Heart right ventricle (tissue), 12 donors: ENCODE results near the gene ZNF888. TPM values are rescaled to one million over a fixed set of nuclear protein-coding genes. Genes with fewer than 3 reads are reported as not detected.

Experiments used
- polyA plus RNA-seq, 2 donors: library from polyadenylated mRNA; stranded (reverse); fragments of 200-250 nt; gene quantifications; one replicate each; pipeline ENCODE4 v1.2.3, GENCODE V29; 2013
- total RNA-seq, 10 donors: library from RNA; stranded (reverse); fragmentation: NEBNext Ultra II Directional in 3 of 10; extraction: Animal tissue kit (Norgen Biotek cat#: 25700) in 3 of 10; gene quantifications; one replicate each; pipeline versions ENCODE4 v1.2.1 to v1.2.4, GENCODE V29; 2021 to 2023
- donor health status: ischemic (EF 13 %, LVEDD 7.1; RV severe dilation, severe dysfunction).
- donor health status: healthy with polysubstance abuse.
- donor health status: DM: no; HTN: yes; CAD: no.
- donor health status: DM: no; HTN: no; CAD: no.
- donor health status: ischemic (EF 25% LVEDD 6.9; RV normal size, moderate dysfunction).
- donor health status: ischemic (EF 25% LVEDD 5.7; RV mildly dilated, moderate dysfunction).
- donor health status: healthy.
- donor health status: nonischemic (EF 11% LVEDD 7.7; RV severe dilation, severe dysfunction).
- donor health status: DM: yes; HTN: yes; CAD: no.
- donor health status: PGD.
- donor health status: ischemic (EF 29% LVEDD 5.4; RV normal size, mild dysfunction).
- donor health status: nonischemic (EF 23%, LVEDD 6.1; RV moderate dilation, normal function).

ZNF888 gene
- total and polyA plus RNA-seq, 12 donors = 0.70 to 2.3 (median 1.4) TPM

Other genes with a start within 250 kb of the ZNF888 start
- gene ZNF611, start 188.4 kb downstream of the ZNF888 start, total RNA-seq = 1 to 10 TPM; 7.0 to 9.8 (median 7.7) TPM
- gene ZNF611, start 188.4 kb downstream of the ZNF888 start, polyA plus RNA-seq = 1 to 10 TPM; 2.3 to 5.8 TPM
- gene ZNF600, start 136.6 kb downstream of the ZNF888 start, total RNA-seq = 1 to 10 TPM; 1.5 to 4.0 (median 2.5) TPM
- 1 to 10 TPM; 1.7 to 6.9 TPM for gene ZNF600, start 136.6 kb downstream of the ZNF888 start, polyA plus RNA-seq
- 10 to 100 TPM in 3 of 10 donors, 1 to 10 TPM in 7; 3.6 to 11.4 (median 9.4) TPM for gene ZNF28, start 101.8 kb downstream of the ZNF888 start, total RNA-seq
- 1 to 10 TPM; 1.4 to 2.9 TPM for gene ZNF28, start 101.8 kb downstream of the ZNF888 start, polyA plus RNA-seq
- gene ZNF468, start 65.8 kb downstream of the ZNF888 start, total RNA-seq = 10 to 100 TPM in 3 of 10 donors, 1 to 10 TPM in 7; 6.1 to 12.7 (median 9.2) TPM
- 1 to 10 TPM; 5.3 to 9.1 TPM for gene ZNF468, start 65.8 kb downstream of the ZNF888 start, polyA plus RNA-seq
- gene ZNF320, start 25.8 kb downstream of the ZNF888 start, total RNA-seq = 10 to 100 TPM in 1 of 10 donors, 1 to 10 TPM in 9; 6.3 to 16.3 (median 7.6) TPM
- 10 to 100 TPM in 1 of 2 donors, 1 to 10 TPM in 1; 2.7 to 10.0 TPM for gene ZNF320, start 25.8 kb downstream of the ZNF888 start, polyA plus RNA-seq
- 10 to 100 TPM in 1 of 10 donors, 1 to 10 TPM in 9; 3.8 to 11.8 (median 5.6) TPM for gene ZNF816, start 39.5 kb upstream of the ZNF888 start, total RNA-seq
- gene ZNF816, start 39.5 kb upstream of the ZNF888 start, polyA plus RNA-seq = 1 to 10 TPM; 1.6 to 1.9 TPM
- gene ERVV-1, start 90.5 kb upstream of the ZNF888 start, total RNA-seq = under 1 TPM in 1 of 10 donors, not detected in 9; 0.19 TPM
- under 1 TPM in 1 of 2 donors, not detected in 1; 0.03 TPM for gene ERVV-1, start 90.5 kb upstream of the ZNF888 start, polyA plus RNA-seq
- gene ERVV-2, start 121.3 kb upstream of the ZNF888 start, total RNA-seq = not detected
- gene ERVV-2, start 121.3 kb upstream of the ZNF888 start, polyA plus RNA-seq = not detected
- gene ZNF160, start 180.0 kb upstream of the ZNF888 start, total RNA-seq = 10 to 100 TPM in 9 of 10 donors, 1 to 10 TPM in 1; 9.8 to 22.9 (median 18.5) TPM
- 10 to 100 TPM in 1 of 2 donors, 1 to 10 TPM in 1; 9.1 to 25.9 TPM for gene ZNF160, start 180.0 kb upstream of the ZNF888 start, polyA plus RNA-seq
- 10 to 100 TPM; 18.7 to 32.5 (median 22.8) TPM for gene ZNF415, start 209.5 kb upstream of the ZNF888 start, total RNA-seq
- 10 to 100 TPM in 1 of 2 donors, 1 to 10 TPM in 1; 9.5 to 19.8 TPM for gene ZNF415, start 209.5 kb upstream of the ZNF888 start, polyA plus RNA-seq
- 10 to 100 TPM in 2 of 10 donors, 1 to 10 TPM in 8; 5.4 to 11.3 (median 7.2) TPM for gene ZNF347, start 235.6 kb upstream of the ZNF888 start, total RNA-seq
- 1 to 10 TPM; 2.0 to 3.2 TPM for gene ZNF347, start 235.6 kb upstream of the ZNF888 start, polyA plus RNA-seq